GM19025 (cell line): Measurements from ENCODE around the gene DIAPH2.

Source experiments
- ATAC-seq: cut with Tn5 transposase; IDR thresholded peaks from one replicate; pipeline ENCODE4 v1.9.1; 2021; ENCODE audit warnings: mild to moderate bottlenecking, low read depth, moderate library complexity; ENCODE audit not compliant: unreplicated experiment

DIAPH2 gene

DNA sequence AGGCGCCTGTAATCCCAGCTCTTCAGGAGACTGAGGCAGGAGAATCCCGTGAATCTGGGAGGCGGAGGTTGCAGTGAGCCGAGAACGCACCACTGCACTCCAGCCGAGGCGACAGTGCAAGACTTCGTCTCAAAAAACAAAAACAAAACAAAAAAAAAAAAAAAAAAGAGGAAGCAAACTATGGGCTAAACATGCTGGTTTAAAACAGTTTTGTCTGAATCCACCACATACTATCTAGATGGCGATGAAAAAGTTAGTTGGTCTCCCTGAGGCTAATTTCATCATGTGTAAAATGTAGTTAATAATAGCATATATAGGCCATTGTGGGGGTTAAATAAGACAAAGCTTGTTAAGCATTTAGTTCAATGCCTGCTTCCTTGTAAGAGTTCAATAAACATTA, 650.2 kb downstream of the DIAPH2 start:
- ATAC-seq = no peak

GRCh38 chrX:97344724-97345123, 660.1 kb downstream of the DIAPH2 start:
- no peak for ATAC-seq

GRCh38 chrX:97358941-97359340, 674.3 kb downstream of the DIAPH2 start:
- ATAC-seq = no peak

DNA sequence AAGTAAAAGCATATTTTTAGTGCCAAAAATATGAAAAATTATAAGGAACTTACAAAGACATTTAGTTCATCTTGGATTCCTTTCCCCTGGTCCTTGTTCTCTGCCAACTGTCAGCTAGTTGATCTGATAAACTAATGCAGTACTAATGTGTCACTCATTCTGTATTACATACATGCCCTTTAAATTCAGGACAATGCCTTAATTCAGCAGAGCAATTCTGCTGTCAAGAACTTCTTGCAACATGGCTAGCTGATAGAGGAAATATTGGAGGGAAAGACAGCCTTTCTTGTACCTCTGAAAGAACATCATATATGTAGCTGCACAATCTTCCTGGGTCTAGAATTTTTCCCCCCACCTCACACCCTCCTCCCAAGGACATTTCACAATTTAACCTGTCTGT, 679.2 kb downstream of the DIAPH2 start:
- no peak for ATAC-seq

GRCh38 chrX:97366237-97366636, 681.6 kb downstream of the DIAPH2 start:
- no peak for ATAC-seq

DNA sequence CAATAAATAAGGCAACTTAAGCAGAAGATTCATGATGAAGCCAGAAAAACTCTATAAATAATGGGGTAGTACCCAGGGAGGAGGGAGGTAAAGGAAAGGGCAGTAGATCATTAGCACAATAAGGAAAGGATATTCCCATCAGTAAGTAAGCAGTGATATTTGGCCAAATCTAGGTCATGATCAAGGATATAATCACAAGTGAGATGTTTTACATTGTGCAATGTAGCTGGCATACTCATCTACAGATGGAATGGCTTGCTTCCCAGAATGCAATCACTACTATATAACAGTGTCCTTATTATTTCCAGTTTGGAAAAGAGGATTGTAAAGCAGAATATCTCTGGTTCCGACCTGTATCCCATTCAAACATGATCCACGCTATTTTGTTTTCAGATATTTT, 682.5 kb downstream of the DIAPH2 start:
- no peak for ATAC-seq

- ATAC-seq = no peak
Measured at GRCh38 chrX:97369947-97370346, 685.3 kb downstream of the DIAPH2 start.

DNA sequence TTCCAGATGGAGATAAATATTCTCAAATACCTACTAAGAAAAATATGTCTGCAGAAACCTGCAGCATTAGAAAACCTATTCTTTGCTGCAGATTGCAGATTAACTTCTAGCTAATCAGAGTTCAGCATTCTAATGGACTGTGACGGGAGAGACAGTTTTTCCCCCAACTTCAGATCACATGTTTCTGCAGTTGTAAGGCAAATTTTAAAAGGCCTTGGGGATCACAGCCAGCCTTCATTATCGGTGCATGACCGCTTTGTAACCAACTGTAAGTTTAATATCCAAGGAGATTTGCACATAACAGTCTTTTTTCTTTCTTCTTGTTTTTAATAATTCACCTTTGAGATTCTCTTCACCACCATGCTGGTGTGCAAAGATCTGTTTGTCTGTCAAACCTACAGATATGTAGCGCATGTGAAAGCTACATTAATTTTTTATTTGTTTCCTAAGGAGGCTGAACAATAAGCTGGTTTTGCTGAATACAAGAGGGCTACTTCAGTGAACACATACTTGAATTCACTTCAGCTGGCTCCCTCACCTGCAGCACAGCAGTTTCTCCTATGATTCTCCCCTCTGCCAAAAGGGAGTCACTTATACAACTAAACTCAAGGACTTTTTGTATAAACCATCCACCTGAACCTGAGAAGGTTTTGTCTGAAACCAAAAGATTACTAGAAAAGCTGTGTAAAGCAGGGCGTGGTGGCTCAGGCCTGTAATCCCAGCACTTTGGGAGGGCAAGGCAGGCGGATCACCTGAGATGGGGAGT, 687.5 kb downstream of the DIAPH2 start:
- ATAC-seq = no peak

- no peak for ATAC-seq
Measured at GRCh38 chrX:97374266-97374665, 689.6 kb downstream of the DIAPH2 start.

- no peak for ATAC-seq
Measured at GRCh38 chrX:97380200-97380599, 695.6 kb downstream of the DIAPH2 start.

- no peak for ATAC-seq
Measured at GRCh38 chrX:97384685-97385084, 700.0 kb downstream of the DIAPH2 start.

GRCh38 chrX:97387004-97387403, 702.4 kb downstream of the DIAPH2 start:
- no peak for ATAC-seq

DNA sequence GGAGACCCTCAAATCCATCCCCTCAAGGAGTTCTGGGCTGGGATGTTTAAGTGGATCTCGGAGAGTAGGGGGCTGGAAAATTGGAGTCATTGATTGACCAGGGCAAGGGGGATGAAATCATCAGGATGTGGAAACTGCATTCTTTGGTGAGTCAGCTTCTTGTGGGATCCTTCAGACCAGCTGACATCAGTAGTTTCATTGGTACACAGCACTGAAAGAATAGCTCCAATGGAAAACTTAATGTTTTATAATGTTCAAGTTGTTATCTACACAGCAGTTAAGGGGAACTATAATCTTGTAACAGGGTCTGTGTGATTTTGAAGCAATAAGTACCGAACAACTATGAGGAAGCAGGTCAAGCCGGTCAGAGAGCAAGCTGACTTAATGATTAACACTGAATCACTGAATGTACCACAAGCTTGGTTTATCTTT, 705.1 kb downstream of the DIAPH2 start:
- ATAC-seq = no peak

DNA sequence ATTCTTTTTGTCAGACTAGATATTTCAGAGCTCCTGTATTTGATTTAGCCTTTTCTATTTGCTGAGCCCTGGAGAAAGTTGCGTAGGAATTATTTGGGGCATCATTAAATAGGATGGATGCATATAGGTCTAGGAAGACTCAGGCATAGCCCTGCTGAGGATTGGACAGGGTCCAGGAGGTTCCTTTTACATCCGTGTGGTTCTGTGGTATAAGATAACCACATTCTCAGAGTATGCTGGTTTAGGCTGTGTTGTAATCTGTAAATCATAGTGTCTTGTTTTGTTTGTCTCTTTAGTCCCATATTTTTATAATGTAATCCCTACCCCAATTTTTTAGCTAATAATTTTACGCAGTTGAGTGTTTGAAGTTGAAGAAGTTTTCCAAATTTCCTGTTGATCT, 712.7 kb downstream of the DIAPH2 start:
- no peak for ATAC-seq

DNA sequence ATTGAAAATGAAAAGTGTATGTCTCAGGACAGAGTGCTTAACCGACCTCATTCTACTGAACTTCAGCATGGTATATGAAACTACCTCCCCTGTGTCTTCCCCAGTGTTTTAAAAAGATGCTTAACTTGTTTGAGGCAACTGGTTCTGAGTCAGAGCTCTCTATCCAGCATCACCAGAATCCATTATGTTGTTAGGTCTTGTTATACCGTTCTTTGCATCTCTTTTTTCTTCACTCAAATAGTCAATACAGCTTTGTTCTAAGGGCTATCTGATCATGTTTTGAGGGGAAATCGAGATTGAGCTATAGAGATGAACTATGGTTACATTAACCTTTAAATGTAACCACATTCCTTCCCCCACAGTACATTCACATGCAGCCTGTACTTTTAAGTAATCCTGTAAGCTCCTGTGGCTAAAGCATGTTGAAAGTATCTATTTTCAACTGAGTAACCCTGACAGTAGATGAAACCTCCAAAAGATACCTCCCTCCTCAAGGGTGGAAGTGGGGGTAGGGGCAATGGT, 713.4 kb downstream of the DIAPH2 start:
- ATAC-seq = peak; percentile 42

DNA sequence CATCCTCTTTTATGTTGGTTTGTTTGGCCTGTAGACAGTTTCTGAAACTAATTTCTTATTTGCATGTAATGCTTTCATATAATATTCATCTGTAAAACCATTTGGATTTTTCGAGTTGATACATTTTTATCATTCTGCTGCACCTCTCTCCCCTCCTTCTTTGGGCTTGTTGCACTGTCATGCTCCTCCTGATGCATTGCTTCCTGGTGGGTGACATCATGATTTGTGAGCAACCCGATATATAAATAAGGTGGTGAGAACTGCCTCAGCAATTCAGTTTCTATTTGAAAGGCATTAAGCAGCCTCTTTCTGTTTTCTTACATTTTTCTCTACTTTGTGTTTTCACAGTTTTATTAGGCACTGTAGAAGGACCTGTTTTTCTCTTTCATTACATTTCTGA, 714.8 kb downstream of the DIAPH2 start:
- peak; percentile 32 for ATAC-seq

DNA sequence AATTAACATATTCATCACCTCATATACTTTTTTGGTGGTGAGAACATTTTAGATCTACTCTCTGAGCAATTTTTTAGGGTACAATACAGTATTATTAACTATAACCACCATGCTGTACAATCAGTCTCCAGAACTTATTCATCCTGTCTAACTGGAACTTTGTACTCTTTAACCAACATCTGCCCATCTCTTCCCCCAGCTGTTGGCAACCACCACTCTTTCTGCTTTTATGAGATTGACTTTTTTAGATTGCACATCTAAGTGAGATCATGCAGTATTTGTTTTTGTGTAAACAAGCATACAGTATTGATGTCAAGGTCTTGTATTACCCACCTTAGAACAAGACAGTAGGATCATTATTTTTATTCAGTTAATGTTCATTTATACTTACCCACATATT, 715.9 kb downstream of the DIAPH2 start:
- ATAC-seq = no peak

- ATAC-seq = peak; percentile 42
Measured at GRCh38 chrX:97401154-97401553, 716.5 kb downstream of the DIAPH2 start.

DNA sequence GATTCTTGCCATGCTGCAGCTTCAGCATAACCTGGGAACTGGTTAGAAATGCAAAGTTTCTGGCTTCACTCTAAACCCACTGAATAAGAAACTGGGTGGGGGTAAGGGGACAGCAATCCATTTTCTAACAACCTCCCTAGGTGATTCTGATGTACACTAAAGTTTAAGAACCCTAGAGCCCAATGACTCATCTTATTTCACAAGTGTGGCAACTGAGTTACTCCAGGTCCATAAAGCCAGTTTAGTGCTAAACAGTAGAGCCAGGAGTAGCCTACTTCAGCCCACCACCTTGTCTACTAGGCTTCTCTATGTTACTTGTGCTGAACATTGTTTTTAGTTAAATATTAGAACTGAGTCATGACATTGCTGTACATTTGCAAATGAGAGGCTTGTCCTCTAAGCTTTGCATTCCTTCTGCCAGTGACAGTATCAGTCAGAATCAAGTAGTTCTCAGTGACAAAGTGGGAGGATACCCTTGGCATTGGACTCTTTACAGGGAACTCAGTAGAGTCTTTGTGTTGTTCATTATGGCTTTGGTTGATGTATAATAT, 717.0 kb downstream of the DIAPH2 start:
- no peak for ATAC-seq

GRCh38 chrX:97402333-97402732, 717.7 kb downstream of the DIAPH2 start:
- no peak for ATAC-seq

DNA sequence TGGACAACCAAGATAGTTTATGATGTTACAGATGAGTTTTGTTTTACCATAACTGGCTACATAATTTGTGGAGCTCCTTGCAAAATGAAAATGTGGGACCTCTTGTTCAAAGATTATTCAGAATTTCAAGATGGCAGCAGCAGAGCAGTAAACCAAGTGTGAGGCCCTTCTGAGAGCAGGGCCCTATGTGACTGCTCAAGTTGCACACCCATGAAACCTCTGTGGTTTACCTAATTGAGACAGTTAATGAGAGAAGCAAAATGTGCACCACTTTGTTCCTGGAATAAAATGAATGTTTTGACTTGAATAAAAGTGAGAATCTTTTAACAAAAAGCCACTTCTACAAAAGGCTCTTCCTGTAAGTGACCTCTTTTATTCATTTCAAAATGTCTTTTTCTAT, 718.3 kb downstream of the DIAPH2 start:
- ATAC-seq = no peak

DNA sequence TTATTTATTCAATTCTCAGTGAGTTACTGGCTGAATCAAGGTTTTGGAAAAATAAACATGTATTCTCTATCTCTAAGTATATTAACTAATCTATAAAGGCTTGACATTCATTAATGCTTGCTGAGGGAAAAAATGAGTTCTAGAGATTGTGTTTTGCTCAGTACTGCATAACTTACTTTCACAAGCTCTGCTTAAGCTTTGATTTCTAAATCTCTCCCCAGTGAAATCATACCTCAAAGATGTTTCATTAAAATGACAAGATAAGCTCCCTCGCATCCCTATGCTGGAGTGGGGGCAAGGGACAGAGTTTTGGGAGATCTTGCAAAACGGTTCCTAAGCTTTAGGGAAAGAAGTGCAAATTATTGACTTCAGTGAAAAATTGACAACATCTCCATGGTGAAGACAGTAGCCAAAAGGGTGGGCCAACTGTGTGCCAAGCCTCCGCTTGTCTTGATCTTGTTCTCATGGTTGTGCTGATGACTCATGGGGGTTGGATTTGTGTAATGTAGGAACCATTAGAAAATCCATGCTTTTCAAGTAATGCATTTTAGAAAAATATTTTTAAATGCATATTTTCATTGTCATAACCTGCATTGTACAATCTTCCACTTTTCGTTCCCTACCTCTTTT, 720.5 kb downstream of the DIAPH2 start:
- ATAC-seq = no peak
